Pancreas (tissue), 10 donors: ENCODE data around the gene ZNG1F. TPM values are rescaled to one million over a fixed set of nuclear protein-coding genes. Genes with fewer than 3 reads are reported as not detected.
"Not testable (repeated sequence)": the region's sequence is repeated elsewhere in the genome, so short reads cannot be mapped to it uniquely, and the experiment has no call there.

Experiments
- ATAC-seq, 4 donors: fragments of 200-7000 bp; cut with Tn5 transposase; one replicate each; pipeline versions ENCODE4 v1.8.0 to v1.9.1; 2020; ENCODE audit warnings: mild to moderate bottlenecking in 4 of 4, moderate library complexity in 4 of 4
- DNase-seq, 6 donors: peaks; one replicate each; pipeline ENCODE4 v3.0.0-alpha.2; 2020
- FAIRE-seq: peaks from 2 replicates; lab custom pipeline; 2012; peaks lifted over from hg19 to GRCh38; lab: Jason Lieb, UNC
- H3K27ac ChIP-seq, 4 donors: fragments of 200-600 bp; sonication (generic); 1 replicate in 3 of 4; 2 replicates in 1 of 4; pipeline versions ENCODE4 v1.5.0 to v1.8.0; 2020
- H3K27me3 ChIP-seq, 4 donors: fragments of 200-600 bp; one replicate each; pipeline ENCODE4 v1.8.0; 2021
- H3K36me3 ChIP-seq, 3 donors: fragments of 200-600 bp; sonication (generic) in 1 of 3; one replicate each; pipeline versions ENCODE4 v1.5.0 to v1.8.0; 2020 to 2021
- H3K4me1 ChIP-seq, 3 donors: fragments of 200-600 bp; one replicate each; pipeline ENCODE4 v1.8.0; 2021
- H3K4me3 ChIP-seq, 4 donors: fragments of 200-600 bp; sonication (generic) in 2 of 4; one replicate each; pipeline versions ENCODE4 v1.5.0 to v1.8.0; 2020 to 2021
- H3K9me3 ChIP-seq, 4 donors: fragments of 200-600 bp; one replicate each; pipeline ENCODE4 v1.8.0; 2021
- WGBS, 2 donors: extraction: QIAGEN DNeasy Blood & Tissue Kit; methylation state at CpG; one replicate each; pipeline ENCODE4 v1.1.7; 2013; 5-methylcytosine and 5-hydroxymethylcytosine counted together
- intact Hi-C, 3 donors: fragments of 100-400 bp; cut with DNase I; formaldehyde crosslinking; loops; one replicate each; pipeline versions ENCODE4 v1.11.1 to v1.14.2; 2022
- polyA plus RNA-seq, 2 donors: library from polyadenylated mRNA; stranded (reverse); fragments of 200-250 nt; gene quantifications; one replicate each; pipeline ENCODE4 v1.2.3, GENCODE V29; 2013
- total RNA-seq, 6 donors: library from RNA; stranded (reverse); fragmentation: NEBNext Ultra II Directional in 4 of 6; extraction: Animal tissue kit (Norgen Biotek cat#: 25700) in 4 of 6; gene quantifications; one replicate each; pipeline versions ENCODE4 v1.2.1 to v1.2.4, GENCODE V29; 2021 to 2023
- donor health status: healthy with polysubstance abuse.
- donor health status: DM: no; HTN: no; CAD: no; lungs with moderate emphysema.
- donor health status: DM: no; HTN: no; CAD: no.
- donor health status: control.
- donor health status: control.
- donor health status: Bipolar disorder and iron deficiency.
- donor health status: DM: yes; HTN: yes; CAD: no.
- donor health status: DM: no; HTN: no; CAD: no.
- donor health status: DM: no; HTN: no; CAD: no.
- donor health status: DM: yes; HTN: yes; CAD: no.

Gene ZNG1F
- 1 to 10 TPM; 2.6 to 7.4 (median 5.3) TPM for total RNA-seq
- 10 to 100 TPM; 18.6 to 35.5 TPM for polyA plus RNA-seq

- H3K4me1 ChIP-seq, H3K4me3 ChIP-seq, H3K36me3 ChIP-seq, H3K27me3 ChIP-seq, DNase-seq, FAIRE-seq, ATAC-seq, H3K27ac ChIP-seq, intact Hi-C loops, H3K9me3 ChIP-seq: not testable (repeated sequence)
- no CpG with 5 or more reads among the region's 31 CpGs for WGBS, 2 donors
Observed at GRCh38 chr9:41189217-41189616, at the start of gene ZNG1F. ZNG1F (minus strand) TSS chr9:41189317; CDS start chr9:41189258, 59 bp downstream.

- 46 to 55% methylated on average over 44 to 48 of the region's 51 CpGs for WGBS, 2 donors
- ATAC-seq, H3K4me3 ChIP-seq, H3K4me1 ChIP-seq, H3K27ac ChIP-seq, H3K36me3 ChIP-seq, FAIRE-seq, H3K27me3 ChIP-seq, H3K9me3 ChIP-seq, intact Hi-C loops: not testable (repeated sequence)
- DNase-seq = peak in 4 of 6 donors; percentile 28 to 71 (median 48)
Observed at GRCh38 chr9:41237110-41237749, 48.1 kb upstream of the ZNG1F start.

- FAIRE-seq, H3K4me3 ChIP-seq, ATAC-seq, H3K36me3 ChIP-seq, H3K27ac ChIP-seq, H3K27me3 ChIP-seq, H3K9me3 ChIP-seq, intact Hi-C loops, H3K4me1 ChIP-seq: not testable (repeated sequence)
- 62 to 66% methylated on average over 22 to 23 of the region's 23 CpGs for WGBS, 2 donors
- peak in 2 of 6 donors; percentile 23 to 46 for DNase-seq
Observed at GRCh38 chr9:41236486-41237109, 47.5 kb upstream of the ZNG1F start.

GRCh38 chr9:41234811-41235805, 46.0 kb upstream of the ZNG1F start:
- H3K4me1 ChIP-seq, H3K36me3 ChIP-seq, FAIRE-seq, H3K4me3 ChIP-seq, H3K27ac ChIP-seq, H3K9me3 ChIP-seq, H3K27me3 ChIP-seq, intact Hi-C loops: not testable (repeated sequence)
- ATAC-seq = peak in 1 of 4 donors; percentile 55
- 63 to 66% methylated on average over 54 to 55 of the region's 55 CpGs for WGBS, 2 donors
- DNase-seq = peak in 4 of 6 donors; percentile 20 to 82 (median 42)

- H3K36me3 ChIP-seq, ATAC-seq, H3K27ac ChIP-seq, intact Hi-C loops, H3K27me3 ChIP-seq, FAIRE-seq, H3K4me1 ChIP-seq, DNase-seq, H3K4me3 ChIP-seq, H3K9me3 ChIP-seq: not testable (repeated sequence)
- 47 to 50% methylated on average over 3 of the region's 3 CpGs for WGBS, 2 donors
Observed at GRCh38 chr9:41234221-41234620, 45.1 kb upstream of the ZNG1F start.

- 58 to 71% methylated on average over 10 of the region's 10 CpGs for WGBS, 2 donors
- H3K4me1 ChIP-seq, H3K36me3 ChIP-seq, H3K9me3 ChIP-seq, H3K27ac ChIP-seq, intact Hi-C loops, FAIRE-seq, H3K4me3 ChIP-seq, H3K27me3 ChIP-seq: not testable (repeated sequence)
- ATAC-seq (peak in 2 of 4 donors; percentile 37 to 39), DNase-seq (peak in 3 of 6 donors; percentile 23 to 73 (median 64))
Observed at GRCh38 chr9:41232326-41232725, 43.2 kb upstream of the ZNG1F start.

- DNase-seq = peak in 3 of 6 donors; percentile 21 to 43 (median 34)
- H3K4me3 ChIP-seq, H3K36me3 ChIP-seq, FAIRE-seq, H3K9me3 ChIP-seq, intact Hi-C loops, H3K4me1 ChIP-seq, H3K27me3 ChIP-seq, H3K27ac ChIP-seq: not testable (repeated sequence)
- peak in 2 of 4 donors; percentile 15 to 28 for ATAC-seq
- WGBS, 2 donors = 48 to 49% methylated on average over 3 of the region's 3 CpGs
Observed at GRCh38 chr9:41230418-41230817, 41.3 kb upstream of the ZNG1F start.
